Measurements from ENCODE around the gene SETBP1.

Gene SETBP1

GRCh38 chr18:44853430-44853829 lies 172.7 kb downstream of the SETBP1 start:
- Histone ChIP-seq H3K27ac (ENCODE audit: low read depth, low read length) (no peak overlapping the region), H3K4me1 (ENCODE audit: control insufficient read depth, insufficient read depth, low read length, unreplicated experiment) (no peaks in the 10 kb centered on the region), H3K4me3 (ENCODE audit: low read depth, low read length) (no peak overlapping the region), H3K36me3 (ENCODE audit: insufficient read depth, low read length) (no peaks in the 10 kb centered on the region), H3K79me2 (ENCODE audit: control insufficient read depth, insufficient read depth, low read length, unreplicated experiment) (no peaks in the 10 kb centered on the region), H2AFZ (ENCODE audit: low read length, unreplicated experiment) (no peak overlapping the region), H3K27me3 (ENCODE audit: insufficient read depth, low read length) (0 out of 2 replicates have a peak, but pooled peaks cover 3% of the 10 kb centered on the region)

GRCh38 chr18:44855681-44856080 lies 175.0 kb downstream of the SETBP1 start:
- Histone ChIP-seq H2AFZ (ENCODE audit: low read length, unreplicated experiment) (no peak overlapping the region), H3K4me3 (ENCODE audit: low read depth, low read length) (no peak overlapping the region), H3K27me3 (ENCODE audit: insufficient read depth, low read length) (0 out of 2 replicates have a peak, but pooled peaks cover 7% of the 10 kb centered on the region), H3K36me3 (ENCODE audit: insufficient read depth, low read length) (no peaks in the 10 kb centered on the region), H3K4me1 (ENCODE audit: control insufficient read depth, insufficient read depth, low read length, unreplicated experiment) (no peaks in the 10 kb centered on the region), H3K79me2 (ENCODE audit: control insufficient read depth, insufficient read depth, low read length, unreplicated experiment) (no peaks in the 10 kb centered on the region), H3K27ac (ENCODE audit: low read depth, low read length) (no peak overlapping the region)

- Histone ChIP-seq H3K4me3 (ENCODE audit: low read depth, low read length) (no peak overlapping the region), H3K79me2 (ENCODE audit: control insufficient read depth, insufficient read depth, low read length, unreplicated experiment) (no peaks in the 10 kb centered on the region), H3K27me3 (ENCODE audit: insufficient read depth, low read length) (0 out of 2 replicates have a peak, but pooled peaks cover 7% of the 10 kb centered on the region), H3K4me1 (ENCODE audit: control insufficient read depth, insufficient read depth, low read length, unreplicated experiment) (no peaks in the 10 kb centered on the region), H3K27ac (ENCODE audit: low read depth, low read length) (no peak overlapping the region), H3K36me3 (ENCODE audit: insufficient read depth, low read length) (no peaks in the 10 kb centered on the region), H2AFZ (ENCODE audit: low read length, unreplicated experiment) (no peak overlapping the region)
Observed at GRCh38 chr18:44856157-44856556, 175.5 kb downstream of the SETBP1 start.

GRCh38 chr18:44857081-44857480 lies 176.4 kb downstream of the SETBP1 start:
- H3K27ac ChIP-seq (ENCODE audit: low read depth, low read length) = no peak overlapping the region
- H3K36me3 ChIP-seq (ENCODE audit: insufficient read depth, low read length) = no peaks in the 10 kb centered on the region
- H3K4me1 ChIP-seq (ENCODE audit: control insufficient read depth, insufficient read depth, low read length, unreplicated experiment) = no peaks in the 10 kb centered on the region
- no peaks in the 10 kb centered on the region for H3K79me2 ChIP-seq (ENCODE audit: control insufficient read depth, insufficient read depth, low read length, unreplicated experiment)
- 0 out of 2 replicates have a peak, but pooled peaks cover 7% of the 10 kb centered on the region for H3K27me3 ChIP-seq (ENCODE audit: insufficient read depth, low read length)
- no peak overlapping the region for H2AFZ ChIP-seq (ENCODE audit: low read length, unreplicated experiment)
- H3K4me3 ChIP-seq (ENCODE audit: low read depth, low read length) = no peak overlapping the region

GRCh38 chr18:44857744-44858491 lies 177.2 kb downstream of the SETBP1 start:
- 0 out of 2 replicates have a peak, but pooled peaks cover 7% of the 10 kb centered on the region for H3K27me3 ChIP-seq (ENCODE audit: insufficient read depth, low read length)
- no peaks in the 10 kb centered on the region for H3K79me2 ChIP-seq (ENCODE audit: control insufficient read depth, insufficient read depth, low read length, unreplicated experiment)
- no peaks in the 10 kb centered on the region for H3K36me3 ChIP-seq (ENCODE audit: insufficient read depth, low read length)
- H3K4me1 ChIP-seq (ENCODE audit: control insufficient read depth, insufficient read depth, low read length, unreplicated experiment) = no peaks in the 10 kb centered on the region
- H3K27ac ChIP-seq (ENCODE audit: low read depth, low read length) = no peak overlapping the region
- H3K4me3 ChIP-seq (ENCODE audit: low read depth, low read length) = no peak overlapping the region
- H2AFZ ChIP-seq (ENCODE audit: low read length, unreplicated experiment) = no peak overlapping the region

GRCh38 chr18:44859263-44859662 lies 178.6 kb downstream of the SETBP1 start:
- Histone ChIP-seq H3K79me2 (ENCODE audit: control insufficient read depth, insufficient read depth, low read length, unreplicated experiment) (no peaks in the 10 kb centered on the region), H3K36me3 (ENCODE audit: insufficient read depth, low read length) (no peaks in the 10 kb centered on the region), H3K4me3 (ENCODE audit: low read depth, low read length) (no peak overlapping the region), H3K27me3 (ENCODE audit: insufficient read depth, low read length) (0 out of 2 replicates have a peak, but pooled peaks cover 7% of the 10 kb centered on the region), H3K27ac (ENCODE audit: low read depth, low read length) (no peak overlapping the region), H3K4me1 (ENCODE audit: control insufficient read depth, insufficient read depth, low read length, unreplicated experiment) (no peaks in the 10 kb centered on the region), H2AFZ (ENCODE audit: low read length, unreplicated experiment) (no peak overlapping the region)

GRCh38 chr18:44859751-44860439 lies 179.2 kb downstream of the SETBP1 start:
- H3K4me3 ChIP-seq (ENCODE audit: low read depth, low read length) = no peak overlapping the region
- no peak overlapping the region for H2AFZ ChIP-seq (ENCODE audit: low read length, unreplicated experiment)
- no peaks in the 10 kb centered on the region for H3K4me1 ChIP-seq (ENCODE audit: control insufficient read depth, insufficient read depth, low read length, unreplicated experiment)
- H3K27me3 ChIP-seq (ENCODE audit: insufficient read depth, low read length) = 0 out of 2 replicates have a peak, but pooled peaks cover 7% of the 10 kb centered on the region
- H3K36me3 ChIP-seq (ENCODE audit: insufficient read depth, low read length) = no peaks in the 10 kb centered on the region
- H3K79me2 ChIP-seq (ENCODE audit: control insufficient read depth, insufficient read depth, low read length, unreplicated experiment) = no peaks in the 10 kb centered on the region
- H3K27ac ChIP-seq (ENCODE audit: low read depth, low read length) = no peak overlapping the region

GRCh38 chr18:44862112-44862511 lies 181.4 kb downstream of the SETBP1 start:
- H2AFZ ChIP-seq (ENCODE audit: low read length, unreplicated experiment) = no peak overlapping the region
- no peaks in the 10 kb centered on the region for H3K79me2 ChIP-seq (ENCODE audit: control insufficient read depth, insufficient read depth, low read length, unreplicated experiment)
- H3K4me1 ChIP-seq (ENCODE audit: control insufficient read depth, insufficient read depth, low read length, unreplicated experiment) = no peaks in the 10 kb centered on the region
- 0 out of 2 replicates have a peak, but pooled peaks cover 4% of the 10 kb centered on the region for H3K27me3 ChIP-seq (ENCODE audit: insufficient read depth, low read length)
- no peaks in the 10 kb centered on the region for H3K36me3 ChIP-seq (ENCODE audit: insufficient read depth, low read length)
- no peak overlapping the region for H3K4me3 ChIP-seq (ENCODE audit: low read depth, low read length)
- no peak overlapping the region for H3K27ac ChIP-seq (ENCODE audit: low read depth, low read length)

- H3K36me3 ChIP-seq (ENCODE audit: insufficient read depth, low read length) = no peaks in the 10 kb centered on the region
- H3K27ac ChIP-seq (ENCODE audit: low read depth, low read length) = no peak overlapping the region
- no peak overlapping the region for H2AFZ ChIP-seq (ENCODE audit: low read length, unreplicated experiment)
- no peak overlapping the region for H3K4me3 ChIP-seq (ENCODE audit: low read depth, low read length)
- H3K27me3 ChIP-seq (ENCODE audit: insufficient read depth, low read length) = no peaks in the 10 kb centered on the region
- H3K79me2 ChIP-seq (ENCODE audit: control insufficient read depth, insufficient read depth, low read length, unreplicated experiment) = no peaks in the 10 kb centered on the region
- H3K4me1 ChIP-seq (ENCODE audit: control insufficient read depth, insufficient read depth, low read length, unreplicated experiment) = no peaks in the 10 kb centered on the region
Observed at GRCh38 chr18:44866103-44866502, 185.4 kb downstream of the SETBP1 start.

- H3K4me3 ChIP-seq (ENCODE audit: low read depth, low read length) = no peak overlapping the region
- no peaks in the 10 kb centered on the region for H3K36me3 ChIP-seq (ENCODE audit: insufficient read depth, low read length)
- no peaks in the 10 kb centered on the region for H3K79me2 ChIP-seq (ENCODE audit: control insufficient read depth, insufficient read depth, low read length, unreplicated experiment)
- H3K4me1 ChIP-seq (ENCODE audit: control insufficient read depth, insufficient read depth, low read length, unreplicated experiment) = no peaks in the 10 kb centered on the region
- no peak overlapping the region for H3K27ac ChIP-seq (ENCODE audit: low read depth, low read length)
- H3K27me3 ChIP-seq (ENCODE audit: insufficient read depth, low read length) = no peaks in the 10 kb centered on the region
- H2AFZ ChIP-seq (ENCODE audit: low read length, unreplicated experiment) = no peak overlapping the region
Observed at GRCh38 chr18:44869533-44869932, 188.8 kb downstream of the SETBP1 start.

All from ACC112 (cell line).